Uterus (tissue), 4 donors: ENCODE measurements around the gene UPP1. TPM values are rescaled to one million over a fixed set of nuclear protein-coding genes. Genes with fewer than 3 reads are reported as not detected.

Experiments used
- DNase-seq, 2 donors: peaks; one replicate each; pipeline ENCODE4 v3.0.0-alpha.2; 2019 to 2020
- H3K27ac ChIP-seq, 2 donors: fragments of 200-600 bp; sonication (generic); 1 replicate in 1 of 2; 2 replicates in 1 of 2; pipeline ENCODE4 v1.5.1; 2016 to 2018
- H3K27me3 ChIP-seq, 2 donors: fragments of 200-600 bp; sonication (generic); one replicate each; pipeline ENCODE4 v1.5.1; 2018 to 2019; ENCODE audit warnings: control low read depth in 1 of 2
- H3K36me3 ChIP-seq, 2 donors: fragments of 200-600 bp; sonication (generic); one replicate each; pipeline ENCODE4 v1.5.1; 2019; ENCODE audit warnings: control low read depth in 1 of 2
- H3K4me1 ChIP-seq, 2 donors: fragments of 200-600 bp; sonication (generic); one replicate each; pipeline ENCODE4 v1.5.1; 2018 to 2019; ENCODE audit warnings: control low read depth in 1 of 2
- H3K4me3 ChIP-seq, 2 donors: fragments of 200-600 bp; sonication (generic); 1 replicate in 1 of 2; 2 replicates in 1 of 2; pipeline ENCODE4 v1.5.1; 2018 to 2019; ENCODE audit warnings: mild to moderate bottlenecking in 1 of 2
- H3K9me3 ChIP-seq, 2 donors: fragments of 200-600 bp; sonication (generic); one replicate each; pipeline ENCODE4 v1.5.1; 2019; ENCODE audit warnings: control low read depth in 1 of 2
- POLR2A ChIP-seq, 2 donors: fragments of 450-650 bp; IDR thresholded peaks; one replicate each; pipeline ENCODE4 v1.6.1; 2016; ENCODE audit warnings: antibody characterized with exemption in 2 of 2, mild to moderate bottlenecking in 1 of 2, moderate library complexity in 1 of 2
- intact Hi-C: fragments of 100-400 bp; cut with DNase I; formaldehyde crosslinking; loops from one replicate; pipeline ENCODE4 v1.15.1; 2023; ENCODE audit warnings: low total_unique reads
- total RNA-seq, 4 donors: library from RNA; depleted of rRNA in 3 of 4; stranded (reverse); fragments of >200 nt in 3 of 4; gene quantifications; one replicate each; pipeline versions ENCODE4 v1.1.0 to v1.2.4, GENCODE V29; 2014 to 2023
- TF ChIP-seq, protein P1 (sequence below), 4 experiments: fragments of 200-600 bp in 2 of 4; fragments of 450-650 bp in 2 of 4; sonication (generic) in 2 of 4; IDR thresholded peaks; one replicate each; pipeline ENCODE4 v1.5.1; 2016 to 2019; ENCODE audit warnings: antibody characterized with exemption in 4 of 4, mild to moderate bottlenecking in 2 of 4, moderate library complexity in 1 of 4
- donor health status: DM: yes; HTN: yes; CAD: no.

Gene UPP1
- total RNA-seq, 4 donors from 2014 or later, result 1.5 to 25.2 (median 5.4) TPM

DNA sequence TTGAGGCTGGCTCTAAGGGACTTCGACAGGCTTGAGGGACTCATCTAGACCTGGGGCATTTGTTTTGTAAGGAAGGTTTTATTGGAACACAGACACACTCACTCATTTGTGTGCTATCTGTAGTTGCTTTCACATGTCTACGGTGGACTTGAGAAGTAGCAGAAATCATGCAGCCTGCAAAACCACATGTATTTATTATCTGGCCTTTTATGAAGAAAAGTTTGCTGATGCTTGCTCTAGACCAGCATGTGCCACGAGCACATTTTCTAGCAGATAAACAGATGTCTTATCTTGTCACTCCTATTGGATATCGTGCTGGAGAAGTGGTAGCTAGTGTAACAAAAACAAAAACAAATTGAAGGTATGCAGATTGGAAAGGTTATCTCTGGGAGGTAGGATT, 9.8 kb downstream of the UPP1 start:
- H3K27ac ChIP-seq, result no peak overlapping the region
- no peaks in the 10 kb centered on the region for H3K36me3 ChIP-seq
- intact Hi-C loops, result no loop called here
- no peaks in the 10 kb centered on the region for H3K27me3 ChIP-seq
- TF ChIP-seq, protein P1, sequence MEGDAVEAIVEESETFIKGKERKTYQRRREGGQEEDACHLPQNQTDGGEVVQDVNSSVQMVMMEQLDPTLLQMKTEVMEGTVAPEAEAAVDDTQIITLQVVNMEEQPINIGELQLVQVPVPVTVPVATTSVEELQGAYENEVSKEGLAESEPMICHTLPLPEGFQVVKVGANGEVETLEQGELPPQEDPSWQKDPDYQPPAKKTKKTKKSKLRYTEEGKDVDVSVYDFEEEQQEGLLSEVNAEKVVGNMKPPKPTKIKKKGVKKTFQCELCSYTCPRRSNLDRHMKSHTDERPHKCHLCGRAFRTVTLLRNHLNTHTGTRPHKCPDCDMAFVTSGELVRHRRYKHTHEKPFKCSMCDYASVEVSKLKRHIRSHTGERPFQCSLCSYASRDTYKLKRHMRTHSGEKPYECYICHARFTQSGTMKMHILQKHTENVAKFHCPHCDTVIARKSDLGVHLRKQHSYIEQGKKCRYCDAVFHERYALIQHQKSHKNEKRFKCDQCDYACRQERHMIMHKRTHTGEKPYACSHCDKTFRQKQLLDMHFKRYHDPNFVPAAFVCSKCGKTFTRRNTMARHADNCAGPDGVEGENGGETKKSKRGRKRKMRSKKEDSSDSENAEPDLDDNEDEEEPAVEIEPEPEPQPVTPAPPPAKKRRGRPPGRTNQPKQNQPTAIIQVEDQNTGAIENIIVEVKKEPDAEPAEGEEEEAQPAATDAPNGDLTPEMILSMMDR (IDR thresholded peaks at IDR 0.05), result no peak
- no peak for TF ChIP-seq POLR2A (IDR thresholded peaks at IDR 0.05)
- H3K4me1 ChIP-seq, result no peaks in the 10 kb centered on the region
- no peak overlapping the region for H3K4me3 ChIP-seq
- no peaks in the 10 kb centered on the region for H3K9me3 ChIP-seq
- DNase-seq, result no peak

DNA sequence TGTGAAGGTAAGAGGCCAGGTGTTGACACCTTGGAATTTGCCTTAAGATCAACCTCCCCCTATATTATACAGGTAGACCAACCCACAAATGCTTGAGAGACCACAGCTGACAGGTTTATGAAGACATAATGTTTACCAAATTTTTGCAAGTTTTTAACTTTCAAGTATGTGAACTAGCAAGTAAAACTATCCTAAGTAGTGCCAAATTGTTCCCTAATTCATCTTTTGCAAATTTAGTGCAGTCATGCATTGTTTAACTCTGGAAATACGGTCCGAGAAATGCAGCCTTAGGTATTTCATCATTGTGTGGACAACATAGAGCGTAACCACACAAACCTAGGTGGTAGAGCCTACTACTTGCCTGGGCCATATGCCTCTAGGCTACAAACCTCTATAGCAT, 10.7 kb downstream of the UPP1 start:
- intact Hi-C loops, result no loop called here

DNA sequence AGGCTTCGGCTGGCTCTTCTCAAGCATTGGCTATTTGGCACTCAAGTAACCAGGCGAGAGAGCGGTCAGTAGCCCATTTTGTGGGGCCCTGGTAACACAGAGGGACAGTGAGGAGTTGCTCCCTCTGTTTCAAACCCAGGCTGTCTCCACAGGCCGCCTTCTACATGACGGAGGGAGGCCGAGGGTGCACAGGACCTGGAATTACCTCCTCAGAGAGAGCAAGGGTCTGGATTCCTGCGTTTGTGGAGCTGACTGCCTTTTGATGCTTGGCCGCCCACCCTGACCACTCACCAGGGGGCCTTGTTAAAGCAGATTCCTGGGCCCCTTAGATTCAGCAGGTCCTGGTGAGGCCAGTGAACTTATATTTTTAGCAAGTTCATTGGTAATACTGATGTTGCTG, 12.3 kb downstream of the UPP1 start:
- intact Hi-C loops, result no loop called here
- H3K9me3 ChIP-seq, result no peaks in the 10 kb centered on the region
- no peaks in the 10 kb centered on the region for H3K36me3 ChIP-seq
- no peak for DNase-seq
- no peaks in the 10 kb centered on the region for H3K4me1 ChIP-seq
- no peaks in the 10 kb centered on the region for H3K27me3 ChIP-seq
- no peak overlapping the region for H3K27ac ChIP-seq
- TF ChIP-seq, protein P1 (IDR thresholded peaks at IDR 0.05), result no peak
- H3K4me3 ChIP-seq, result no peak overlapping the region

More for the DNA sequence above, 10.7 kb downstream of the UPP1 start:
- DNase-seq, result no peak
- Histone ChIP-seq H3K27ac (no peak overlapping the region), H3K4me3 (no peak overlapping the region), H3K36me3 (no peaks in the 10 kb centered on the region), H3K27me3 (no peaks in the 10 kb centered on the region), H3K9me3 (no peaks in the 10 kb centered on the region), H3K4me1 (no peaks in the 10 kb centered on the region)
- TF ChIP-seq, protein P1 (IDR thresholded peaks at IDR 0.05), result no peak
- TF ChIP-seq POLR2A (IDR thresholded peaks at IDR 0.05), result no peak

DNA sequence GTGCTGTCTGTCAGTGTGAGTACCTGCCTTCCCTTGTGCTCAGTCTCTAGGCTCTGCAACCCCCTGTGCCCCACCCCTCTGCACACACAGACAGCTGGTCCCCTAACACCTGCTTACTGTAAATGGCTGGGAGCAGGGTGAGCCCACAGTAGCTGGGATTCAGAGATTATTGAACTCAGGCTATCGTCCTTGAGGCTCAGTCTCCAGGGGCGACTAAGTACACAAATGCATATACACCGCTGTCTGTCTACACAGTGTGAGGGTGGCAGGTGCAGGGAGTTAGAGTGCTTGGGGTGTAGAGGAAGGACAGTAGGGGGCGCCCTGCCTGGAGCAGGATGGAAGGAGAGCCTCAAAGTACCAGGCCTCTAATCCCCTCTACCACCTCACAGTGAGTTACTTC, 12.9 kb downstream of the UPP1 start:
- intact Hi-C loops, result no loop called here
- H3K36me3 ChIP-seq, result no peaks in the 10 kb centered on the region
- no peak for DNase-seq

DNA sequence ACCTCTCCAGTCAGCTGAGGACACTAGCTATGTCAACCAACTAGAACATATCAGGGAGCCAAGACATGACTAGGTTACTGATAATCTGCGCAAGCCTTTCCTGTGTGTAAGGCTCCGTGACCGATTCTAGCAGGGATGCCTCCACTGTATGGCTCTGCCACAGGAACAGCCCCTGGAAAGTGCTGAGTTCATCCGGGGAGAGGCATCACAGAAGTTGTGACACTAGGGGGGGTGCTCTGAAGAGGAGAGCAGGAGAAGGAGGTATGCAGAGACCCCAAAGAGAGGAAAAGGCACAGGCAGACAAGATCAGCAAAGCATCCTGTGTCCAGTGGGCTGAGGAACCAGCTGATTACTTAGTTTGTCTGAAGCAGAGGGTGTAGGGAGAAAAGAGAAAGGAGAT, 13.5 kb downstream of the UPP1 start:
- Histone ChIP-seq H3K4me3 (no peak overlapping the region), H3K36me3 (no peaks in the 10 kb centered on the region), H3K9me3 (no peaks in the 10 kb centered on the region), H3K4me1 (no peaks in the 10 kb centered on the region), H3K27ac (no peak overlapping the region), H3K27me3 (no peaks in the 10 kb centered on the region)
- DNase-seq, result no peak
- no peak for TF ChIP-seq POLR2A (IDR thresholded peaks at IDR 0.05)
- TF ChIP-seq, protein P1 (IDR thresholded peaks at IDR 0.05), result no peak
- intact Hi-C loops, result no loop called here

More for the DNA sequence above, 12.9 kb downstream of the UPP1 start:
- no peaks in the 10 kb centered on the region for H3K27me3 ChIP-seq
- no peaks in the 10 kb centered on the region for H3K9me3 ChIP-seq
- TF ChIP-seq POLR2A (IDR thresholded peaks at IDR 0.05), result no peak
- no peak overlapping the region for H3K27ac ChIP-seq
- no peaks in the 10 kb centered on the region for H3K4me1 ChIP-seq
- H3K4me3 ChIP-seq, result no peak overlapping the region

DNA sequence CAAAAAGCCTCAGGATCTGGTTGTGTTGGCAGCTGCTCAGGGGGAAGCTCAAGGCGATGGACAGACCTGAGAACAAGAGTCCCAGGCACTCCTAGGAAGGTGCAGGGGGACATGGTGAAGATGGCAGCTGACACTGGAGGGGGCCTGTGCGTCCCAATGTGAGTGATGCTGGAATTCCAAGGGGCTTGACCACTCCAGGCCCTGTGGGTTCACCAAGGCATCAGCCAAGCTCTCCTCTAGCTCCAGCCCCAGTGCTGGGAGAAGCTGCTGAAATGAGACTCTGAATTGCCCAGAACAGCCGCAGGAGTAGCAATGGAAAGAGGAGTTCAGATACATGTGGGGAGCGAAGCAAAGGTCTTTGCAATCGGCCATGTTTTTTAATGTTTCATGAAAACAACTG, 16.0 kb downstream of the UPP1 start:
- Histone ChIP-seq H3K27ac (no peak overlapping the region), H3K27me3 (no peaks in the 10 kb centered on the region), H3K9me3 (no peaks in the 10 kb centered on the region), H3K4me3 (no peak overlapping the region), H3K4me1 (no peaks in the 10 kb centered on the region), H3K36me3 (no peaks in the 10 kb centered on the region)
- DNase-seq, result no peak
- intact Hi-C loops, result no loop called here
- TF ChIP-seq, protein P1 (IDR thresholded peaks at IDR 0.05), result no peak
- TF ChIP-seq POLR2A (IDR thresholded peaks at IDR 0.05), result no peak
